Measurements from ENCODE around the gene FZD1.

Gene FZD1

GRCh38 chr7:91265693-91266066 lies 1.4 kb downstream of the FZD1 start:
- no peak for DNase-seq

- DNase-seq = no peak
These were observed 1.9 kb downstream of the FZD1 start for GRCh38 chr7:91266067-91266688.

GRCh38 chr7:91266689-91267090 lies 2.5 kb downstream of the FZD1 start:
- DNase-seq = no peak

GRCh38 chr7:91267171-91267955 lies 3.1 kb downstream of the FZD1 start:
- no peak for DNase-seq

GRCh38 chr7:91270372-91270771 lies 6.1 kb downstream of the FZD1 start:
- DNase-seq = no peak

DNA sequence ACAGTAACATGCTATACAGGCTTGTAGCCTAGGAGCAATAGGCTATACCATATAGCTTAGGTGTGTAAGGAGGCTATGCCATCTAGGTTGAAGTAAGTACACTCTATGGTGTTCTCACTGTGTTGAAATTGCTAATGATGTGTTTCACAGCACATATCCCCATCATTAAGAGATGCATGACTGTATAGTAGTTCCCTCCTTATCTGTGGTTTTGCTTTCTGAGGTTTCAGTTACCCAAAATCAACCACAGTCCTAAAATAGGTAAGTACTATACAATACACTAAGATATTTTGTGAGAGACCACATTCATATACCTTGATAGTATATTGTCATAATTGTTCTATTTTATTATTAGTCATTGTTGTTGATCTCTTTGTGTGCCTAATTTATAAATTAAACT lies 12.7 kb downstream of the FZD1 start:
- DNase-seq = no peak

GRCh38 chr7:91280185-91280584 lies 16.0 kb downstream of the FZD1 start:
- peak in 1 of 2 experiments; percentile 1 for DNase-seq

GRCh38 chr7:91280604-91281003 lies 16.4 kb downstream of the FZD1 start:
- DNase-seq = peak in 1 of 2 experiments; percentile 2

DNA sequence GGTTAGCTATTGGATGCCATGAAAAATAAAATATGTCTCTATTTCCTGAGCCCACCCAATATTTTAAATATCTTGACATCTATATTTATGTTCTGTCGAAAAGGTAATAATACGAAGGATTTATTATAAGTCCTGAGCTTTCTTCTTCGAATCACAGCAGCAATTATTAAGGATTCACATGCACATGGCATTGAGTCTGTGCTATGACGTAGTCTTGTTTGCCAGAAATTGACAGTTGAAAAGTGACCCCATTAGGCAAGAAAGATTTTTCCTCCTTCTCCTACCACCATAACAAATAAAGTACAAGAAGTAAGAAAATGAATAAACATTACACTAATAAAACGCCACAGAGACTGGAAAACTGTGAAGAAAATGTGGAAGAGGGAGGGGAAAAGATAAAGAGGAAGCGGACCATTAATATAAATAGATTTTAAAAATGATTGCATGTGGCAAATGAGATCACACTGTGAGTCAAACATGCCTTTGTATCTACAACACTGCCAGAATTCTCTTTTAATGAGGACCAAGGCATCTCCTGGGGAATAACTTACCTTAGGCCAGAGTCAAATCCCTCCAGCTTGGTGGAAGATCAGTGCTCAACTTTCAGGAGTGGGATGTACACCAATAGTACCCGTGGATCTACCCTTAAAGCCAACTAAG lies 21.6 kb downstream of the FZD1 start:
- no peak for DNase-seq

- DNase-seq = no peak
These were observed 22.2 kb downstream of the FZD1 start for GRCh38 chr7:91286432-91286831.

- DNase-seq = peak in 1 of 2 experiments; percentile 2
These were observed 23.3 kb downstream of the FZD1 start for GRCh38 chr7:91287371-91288084.

DNA sequence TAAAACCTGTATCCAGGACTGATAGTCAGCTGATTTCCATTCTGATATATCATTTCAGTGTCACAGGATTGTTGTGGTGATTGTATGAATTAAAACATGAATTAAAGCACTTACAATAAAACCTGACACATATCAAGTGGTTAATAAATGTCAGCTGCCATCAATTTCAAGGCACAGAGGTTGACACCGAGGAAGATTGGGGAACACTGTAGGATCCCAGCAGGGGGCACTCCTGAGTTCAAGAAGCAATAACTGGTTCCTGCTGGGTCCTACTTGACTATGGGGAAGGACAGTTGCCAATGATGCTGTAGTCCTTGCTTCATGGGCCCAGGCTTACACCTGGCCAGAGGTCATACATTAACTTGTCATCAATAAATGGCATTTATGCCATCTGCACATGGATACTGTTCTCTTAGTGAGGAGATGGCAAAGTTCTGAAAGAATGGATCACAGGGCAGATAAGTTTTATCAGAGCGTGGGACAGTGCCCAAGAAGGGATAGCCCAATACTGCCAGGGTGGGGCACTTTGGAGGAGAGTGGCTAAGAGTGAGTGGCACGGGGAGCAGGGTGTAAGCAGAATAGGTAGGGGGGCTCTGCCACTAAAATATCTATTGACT lies 24.1 kb downstream of the FZD1 start:
- DNase-seq = peak in 1 of 2 experiments; percentile 26

DNA sequence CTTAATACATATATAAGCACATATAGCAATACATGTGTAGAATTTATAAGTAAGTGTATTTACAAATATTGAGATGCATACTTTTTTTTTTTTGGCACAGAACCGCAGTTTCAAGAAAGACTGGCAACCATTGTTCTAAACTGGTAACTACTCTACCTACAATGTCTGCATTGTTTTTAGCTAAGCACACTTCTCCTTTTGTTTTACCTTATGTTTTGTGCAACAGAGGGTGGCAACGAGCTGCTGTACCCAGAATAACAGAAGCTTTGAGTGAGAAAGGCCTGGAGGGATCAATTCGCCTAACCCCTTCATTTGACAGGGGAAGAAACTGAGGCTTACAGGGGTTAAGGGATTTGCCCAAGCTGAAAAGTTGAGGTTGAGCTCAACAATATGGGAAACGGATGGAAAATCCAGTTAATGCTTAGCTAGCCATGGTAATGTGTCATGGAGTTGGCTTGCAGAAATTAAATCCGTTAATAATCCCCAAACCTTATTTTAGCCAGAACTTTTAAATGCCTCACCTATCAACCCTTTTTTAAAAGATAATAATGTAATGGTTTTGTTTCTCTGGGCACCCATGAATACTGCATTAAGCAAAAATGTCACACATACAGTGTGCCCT lies 25.5 kb downstream of the FZD1 start:
- DNase-seq = no peak

GRCh38 chr7:91291302-91291701 lies 27.1 kb downstream of the FZD1 start:
- DNase-seq = no peak

DNA sequence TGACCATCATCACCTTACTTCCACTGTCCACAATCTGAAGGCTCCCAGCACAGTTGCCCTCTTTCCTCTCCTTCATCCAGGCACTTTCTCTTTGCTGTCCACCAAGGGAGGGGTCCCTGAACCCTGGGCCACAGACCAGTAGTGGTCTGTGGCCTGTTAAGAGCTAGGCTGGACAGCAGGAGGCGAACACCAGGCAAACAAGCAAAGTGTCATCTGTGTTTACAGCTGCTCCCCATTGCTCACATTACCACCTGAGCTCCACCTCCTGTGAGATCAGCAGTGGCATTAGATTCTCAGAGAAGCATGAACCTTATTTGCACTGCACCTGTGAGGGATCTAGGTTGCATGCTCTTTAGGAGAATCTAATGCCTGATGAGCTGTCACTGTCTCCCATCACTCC lies 27.7 kb downstream of the FZD1 start:
- no peak for DNase-seq

DNA sequence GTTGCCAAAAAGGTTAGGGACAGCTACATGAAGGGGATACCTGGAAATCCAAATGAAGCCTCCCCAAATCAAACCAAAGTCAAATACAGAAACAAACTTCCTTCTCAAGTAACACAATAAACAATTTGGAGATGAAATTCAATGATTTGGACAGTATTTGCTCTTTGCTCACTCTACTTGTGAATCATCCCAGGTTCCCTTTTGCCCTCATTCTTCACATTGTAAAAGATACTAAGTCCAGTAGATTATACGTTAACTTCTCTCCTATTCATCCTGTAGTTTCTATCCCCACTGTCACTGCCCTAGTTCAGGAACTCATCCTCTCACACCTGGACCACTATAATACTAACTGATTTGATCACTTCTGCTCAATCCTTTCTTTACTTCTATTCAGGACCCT lies 28.3 kb downstream of the FZD1 start:
- DNase-seq = no peak

GRCh38 chr7:91293136-91293535 lies 28.9 kb downstream of the FZD1 start:
- DNase-seq = no peak

DNA sequence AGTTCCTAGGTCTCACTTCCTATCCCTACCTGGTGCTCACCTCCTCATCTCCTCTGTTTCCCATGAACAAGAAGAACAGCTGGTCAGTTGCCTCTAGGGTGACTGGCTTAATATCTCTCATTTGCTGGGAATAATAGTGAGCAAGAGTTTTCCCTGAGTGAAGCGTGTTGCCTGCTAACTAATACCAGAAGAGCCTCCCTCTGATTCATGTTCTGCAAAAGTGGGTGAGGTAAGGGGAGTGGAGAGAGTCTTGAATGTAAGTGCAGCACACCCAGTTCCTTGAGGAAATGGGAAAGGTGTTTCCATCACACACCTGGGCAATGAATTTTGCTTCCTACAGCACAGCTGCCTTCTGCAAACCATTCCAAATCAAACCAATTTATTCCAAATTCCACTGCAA lies 29.6 kb downstream of the FZD1 start:
- no peak for DNase-seq

- no peak for DNase-seq
These were observed 30.5 kb downstream of the FZD1 start for GRCh38 chr7:91294639-91295220.

DNA sequence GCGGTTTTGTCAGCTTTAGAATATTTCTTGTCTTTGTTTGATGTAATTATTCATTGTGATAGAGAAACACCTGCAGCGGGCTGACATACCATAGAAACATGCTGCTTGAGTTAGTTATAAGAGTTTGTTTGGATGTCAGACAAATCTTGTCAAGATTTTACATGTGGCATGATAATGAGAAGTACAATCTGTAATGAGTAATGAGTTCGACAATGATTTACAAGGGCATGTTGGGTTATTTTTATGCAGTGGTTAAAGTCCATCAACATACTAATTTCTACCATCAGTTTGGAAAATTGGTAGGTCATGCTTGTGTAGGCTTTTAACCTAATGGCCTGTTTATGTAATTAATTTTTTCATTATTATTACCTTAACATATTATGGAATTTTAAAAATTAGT lies 31.3 kb downstream of the FZD1 start:
- DNase-seq = no peak

DNA sequence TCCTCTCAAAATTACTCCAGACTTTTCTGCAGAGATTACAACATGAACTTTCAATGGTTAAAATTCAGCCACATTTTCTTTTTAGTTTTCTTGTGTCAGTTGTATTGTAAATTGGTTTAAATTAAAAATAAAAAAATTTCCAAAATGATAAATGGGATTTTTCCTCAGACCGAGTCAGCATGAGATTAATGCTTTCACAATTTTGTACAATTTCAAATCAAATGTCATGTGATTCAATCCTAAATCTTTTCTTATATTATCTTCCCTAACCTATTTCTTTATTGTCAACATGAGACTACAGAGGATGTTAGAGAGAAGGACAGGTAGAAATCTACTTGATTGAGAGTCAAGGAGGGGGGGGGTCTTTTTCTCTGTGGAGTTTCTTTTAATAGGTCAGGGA lies 33.7 kb downstream of the FZD1 start:
- no peak for DNase-seq
